Uterus (tissue), 4 donors: Measurements from ENCODE around the gene SIRT2. TPM values are rescaled to one million over a fixed set of nuclear protein-coding genes. Genes with fewer than 3 reads are reported as not detected.

Experiments used
- DNase-seq, 2 donors: peaks; one replicate each; pipeline ENCODE4 v3.0.0-alpha.2; 2019 to 2020
- H3K27ac ChIP-seq, 2 donors: fragments of 200-600 bp; sonication (generic); 1 replicate in 1 of 2; 2 replicates in 1 of 2; pipeline ENCODE4 v1.5.1; 2016 to 2018
- H3K27me3 ChIP-seq, 2 donors: fragments of 200-600 bp; sonication (generic); one replicate each; pipeline ENCODE4 v1.5.1; 2018 to 2019; ENCODE audit warnings: control low read depth in 1 of 2
- H3K36me3 ChIP-seq, 2 donors: fragments of 200-600 bp; sonication (generic); one replicate each; pipeline ENCODE4 v1.5.1; 2019; ENCODE audit warnings: control low read depth in 1 of 2
- H3K4me1 ChIP-seq, 2 donors: fragments of 200-600 bp; sonication (generic); one replicate each; pipeline ENCODE4 v1.5.1; 2018 to 2019; ENCODE audit warnings: control low read depth in 1 of 2
- H3K4me3 ChIP-seq, 2 donors: fragments of 200-600 bp; sonication (generic); 1 replicate in 1 of 2; 2 replicates in 1 of 2; pipeline ENCODE4 v1.5.1; 2018 to 2019; ENCODE audit warnings: mild to moderate bottlenecking in 1 of 2
- H3K9me3 ChIP-seq, 2 donors: fragments of 200-600 bp; sonication (generic); one replicate each; pipeline ENCODE4 v1.5.1; 2019; ENCODE audit warnings: control low read depth in 1 of 2
- POLR2A ChIP-seq, 2 donors: fragments of 450-650 bp; IDR thresholded peaks; one replicate each; pipeline ENCODE4 v1.6.1; 2016; ENCODE audit warnings: antibody characterized with exemption in 2 of 2, mild to moderate bottlenecking in 1 of 2, moderate library complexity in 1 of 2
- intact Hi-C: fragments of 100-400 bp; cut with DNase I; formaldehyde crosslinking; loops from one replicate; pipeline ENCODE4 v1.15.1; 2023; ENCODE audit warnings: low total_unique reads
- total RNA-seq, 4 donors: library from RNA; depleted of rRNA in 3 of 4; stranded (reverse); fragments of >200 nt in 3 of 4; gene quantifications; one replicate each; pipeline versions ENCODE4 v1.1.0 to v1.2.4, GENCODE V29; 2014 to 2023
- TF ChIP-seq, protein P1 (sequence below), 4 experiments: fragments of 200-600 bp in 2 of 4; fragments of 450-650 bp in 2 of 4; sonication (generic) in 2 of 4; IDR thresholded peaks; one replicate each; pipeline ENCODE4 v1.5.1; 2016 to 2019; ENCODE audit warnings: antibody characterized with exemption in 4 of 4, mild to moderate bottlenecking in 2 of 4, moderate library complexity in 1 of 4
- donor health status: DM: yes; HTN: yes; CAD: no.

Gene SIRT2
- total RNA-seq, 4 donors from 2014 or later, result 46.0 to 171 (median 80.2) TPM

DNA sequence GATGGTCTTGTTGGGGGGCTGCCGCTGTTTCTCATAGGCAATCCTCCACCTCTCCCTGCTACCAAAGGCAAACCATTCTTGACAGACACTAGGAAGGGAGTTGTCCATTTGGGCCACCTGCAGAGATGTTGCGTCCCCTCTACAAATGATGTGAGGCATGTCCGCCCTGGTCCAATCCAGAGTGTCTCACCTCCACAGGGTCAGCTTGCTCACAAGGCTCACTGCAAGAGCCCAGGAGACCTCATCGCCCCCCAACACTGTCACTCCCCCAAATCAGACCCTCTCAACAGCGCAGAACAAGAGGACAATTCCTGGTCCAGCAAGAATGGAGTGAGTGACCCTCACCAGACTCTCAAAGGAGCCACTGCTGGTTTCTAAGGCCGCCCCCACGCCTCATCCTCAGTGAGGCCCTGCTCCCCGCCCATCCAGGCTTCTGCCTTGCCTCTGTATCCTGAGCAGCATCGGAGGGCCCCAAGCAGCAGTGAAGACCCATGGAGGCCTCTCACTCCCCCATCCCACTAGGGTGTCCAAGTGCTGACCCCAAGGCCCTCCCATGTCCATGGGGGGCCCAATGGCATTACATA is 56.2 kb downstream of the SIRT2 start:
- Histone ChIP-seq H3K27me3 (no peaks in the 10 kb centered on the region), H3K4me1 (peaks cover 9 to 13% of the 10 kb centered on the region in 2 donors), H3K36me3 (no peaks in the 10 kb centered on the region), H3K9me3 (no peaks in the 10 kb centered on the region), H3K4me3 (no peak overlapping the region), H3K27ac (no peak overlapping the region)
- intact Hi-C loops, result no loop called here
- no peak for TF ChIP-seq POLR2A (IDR thresholded peaks at IDR 0.05)
- TF ChIP-seq, protein P1, sequence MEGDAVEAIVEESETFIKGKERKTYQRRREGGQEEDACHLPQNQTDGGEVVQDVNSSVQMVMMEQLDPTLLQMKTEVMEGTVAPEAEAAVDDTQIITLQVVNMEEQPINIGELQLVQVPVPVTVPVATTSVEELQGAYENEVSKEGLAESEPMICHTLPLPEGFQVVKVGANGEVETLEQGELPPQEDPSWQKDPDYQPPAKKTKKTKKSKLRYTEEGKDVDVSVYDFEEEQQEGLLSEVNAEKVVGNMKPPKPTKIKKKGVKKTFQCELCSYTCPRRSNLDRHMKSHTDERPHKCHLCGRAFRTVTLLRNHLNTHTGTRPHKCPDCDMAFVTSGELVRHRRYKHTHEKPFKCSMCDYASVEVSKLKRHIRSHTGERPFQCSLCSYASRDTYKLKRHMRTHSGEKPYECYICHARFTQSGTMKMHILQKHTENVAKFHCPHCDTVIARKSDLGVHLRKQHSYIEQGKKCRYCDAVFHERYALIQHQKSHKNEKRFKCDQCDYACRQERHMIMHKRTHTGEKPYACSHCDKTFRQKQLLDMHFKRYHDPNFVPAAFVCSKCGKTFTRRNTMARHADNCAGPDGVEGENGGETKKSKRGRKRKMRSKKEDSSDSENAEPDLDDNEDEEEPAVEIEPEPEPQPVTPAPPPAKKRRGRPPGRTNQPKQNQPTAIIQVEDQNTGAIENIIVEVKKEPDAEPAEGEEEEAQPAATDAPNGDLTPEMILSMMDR (IDR thresholded peaks at IDR 0.05), result no peak
- DNase-seq, result no peak

DNA sequence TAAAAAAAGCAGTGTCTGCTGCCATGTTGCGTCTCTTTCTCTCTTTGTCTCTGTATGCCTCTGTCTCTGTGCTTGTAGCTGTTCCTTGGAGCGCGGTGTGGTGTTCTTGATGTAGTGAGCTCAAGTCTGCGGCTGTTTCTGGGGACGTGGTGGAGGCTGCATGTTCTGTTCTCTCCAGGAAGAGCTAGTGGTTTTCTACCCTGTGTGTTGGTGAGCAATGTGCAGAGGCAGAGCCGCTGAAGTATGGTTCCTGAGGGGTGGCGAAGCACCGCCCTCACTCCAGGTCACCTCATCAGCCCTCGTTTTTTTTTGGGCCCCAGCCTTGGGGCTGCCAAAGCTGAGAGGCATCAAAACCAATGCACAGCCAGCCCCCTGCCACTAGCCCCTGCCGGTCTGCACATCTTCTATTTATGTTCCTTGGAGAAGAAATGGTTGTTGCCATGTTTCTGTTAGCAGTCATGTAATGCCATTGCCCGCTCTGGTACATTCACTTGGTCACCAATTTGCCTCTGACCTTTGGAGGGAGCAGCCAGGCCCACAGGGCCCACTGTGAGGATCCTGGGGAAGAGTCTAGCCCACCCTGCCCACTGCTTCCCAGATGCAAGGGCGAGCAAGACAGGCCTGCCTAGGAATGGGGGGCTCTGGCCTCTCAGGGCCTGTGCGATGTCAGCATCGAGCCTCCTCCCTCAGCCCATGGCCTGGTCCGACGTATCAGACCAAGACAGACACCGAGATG is 56.8 kb downstream of the SIRT2 start:
- Histone ChIP-seq H3K4me3 (no peak overlapping the region), H3K9me3 (no peaks in the 10 kb centered on the region), H3K36me3 (no peaks in the 10 kb centered on the region), H3K4me1 (peaks cover 7 to 9% of the 10 kb centered on the region in 2 donors), H3K27me3 (no peaks in the 10 kb centered on the region), H3K27ac (no peak overlapping the region)
- intact Hi-C loops, result no loop called here
- TF ChIP-seq, protein P1 (IDR thresholded peaks at IDR 0.05), result no peak
- no peak for TF ChIP-seq POLR2A (IDR thresholded peaks at IDR 0.05)
- no peak for DNase-seq

DNA sequence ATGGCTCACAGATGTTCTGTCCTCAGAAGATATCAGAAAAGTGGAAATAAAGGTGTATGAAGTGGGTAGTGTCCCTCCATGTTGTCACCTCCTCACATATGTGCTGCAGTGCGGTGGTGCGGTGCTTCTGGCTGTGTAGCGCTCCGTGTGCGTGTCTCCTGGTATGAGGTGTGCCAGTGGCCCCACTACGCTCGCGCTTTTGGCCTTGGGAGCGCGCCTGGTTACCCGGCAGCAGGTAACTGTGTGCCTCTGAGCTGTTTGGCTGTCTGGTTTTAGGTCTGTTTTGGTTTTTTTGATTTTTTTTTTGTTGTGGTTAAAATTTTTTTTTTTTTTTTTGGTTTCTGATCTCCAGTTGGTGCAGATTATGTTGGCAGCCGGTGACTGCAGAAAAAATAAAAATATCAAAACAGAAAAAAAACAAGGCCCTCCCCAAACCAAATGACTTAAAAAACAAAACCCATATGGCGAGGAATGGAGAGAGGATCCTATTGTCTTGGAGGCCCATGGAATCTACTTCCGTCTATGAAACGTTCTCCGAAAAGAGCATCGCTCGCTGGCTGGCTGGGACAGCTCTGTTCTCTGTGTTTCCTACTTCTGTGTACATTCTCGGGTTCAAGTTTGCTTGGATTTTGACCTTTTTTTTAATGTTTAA is 57.5 kb downstream of the SIRT2 start:
- H3K27me3 ChIP-seq, result no peaks in the 10 kb centered on the region
- no peaks in the 10 kb centered on the region for H3K9me3 ChIP-seq
- H3K36me3 ChIP-seq, result no peaks in the 10 kb centered on the region
- DNase-seq, result no peak
- intact Hi-C loops, result no loop called here
- no peak for TF ChIP-seq POLR2A (IDR thresholded peaks at IDR 0.05)
- TF ChIP-seq, protein P1 (IDR thresholded peaks at IDR 0.05), result no peak
- no peak overlapping the region for H3K27ac ChIP-seq
- H3K4me3 ChIP-seq, result no peak overlapping the region
- peaks cover 0 to 3% of the 10 kb centered on the region in 2 donors for H3K4me1 ChIP-seq

DNA sequence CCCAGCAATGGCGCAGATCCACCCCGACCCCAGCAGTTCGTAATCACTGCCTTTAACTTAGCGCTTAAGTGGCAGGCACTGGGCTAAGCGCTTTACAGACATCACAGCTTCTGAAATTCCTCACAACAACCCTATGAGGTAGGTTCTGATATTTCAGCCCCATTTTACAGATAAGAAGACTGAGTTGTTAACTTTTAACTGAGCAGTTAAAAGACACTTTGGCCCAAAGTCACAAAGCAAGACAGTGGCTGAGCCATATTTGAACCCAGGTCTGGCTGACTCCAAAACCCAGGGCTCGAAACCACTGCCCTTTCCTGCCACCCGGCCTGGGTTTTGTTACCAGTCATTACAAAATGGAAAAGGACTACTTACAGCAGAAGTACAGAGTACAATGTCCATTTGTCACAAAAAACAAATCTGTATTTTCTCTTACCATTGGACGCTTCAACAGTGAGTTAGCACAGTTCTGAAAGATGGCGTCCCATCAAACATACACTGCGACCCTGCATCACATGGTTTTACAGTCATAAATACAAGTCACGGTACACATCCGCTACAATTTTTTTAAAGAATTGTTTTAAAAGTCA is 58.1 kb downstream of the SIRT2 start:
- Histone ChIP-seq H3K36me3 (no peaks in the 10 kb centered on the region), H3K27me3 (no peaks in the 10 kb centered on the region), H3K27ac (no peak overlapping the region), H3K4me1 (no peaks in the 10 kb centered on the region), H3K9me3 (no peaks in the 10 kb centered on the region), H3K4me3 (no peak overlapping the region)
- intact Hi-C loops, result no loop called here
- no peak for TF ChIP-seq POLR2A (IDR thresholded peaks at IDR 0.05)
- TF ChIP-seq, protein P1 (IDR thresholded peaks at IDR 0.05), result no peak
- no peak for DNase-seq

DNA sequence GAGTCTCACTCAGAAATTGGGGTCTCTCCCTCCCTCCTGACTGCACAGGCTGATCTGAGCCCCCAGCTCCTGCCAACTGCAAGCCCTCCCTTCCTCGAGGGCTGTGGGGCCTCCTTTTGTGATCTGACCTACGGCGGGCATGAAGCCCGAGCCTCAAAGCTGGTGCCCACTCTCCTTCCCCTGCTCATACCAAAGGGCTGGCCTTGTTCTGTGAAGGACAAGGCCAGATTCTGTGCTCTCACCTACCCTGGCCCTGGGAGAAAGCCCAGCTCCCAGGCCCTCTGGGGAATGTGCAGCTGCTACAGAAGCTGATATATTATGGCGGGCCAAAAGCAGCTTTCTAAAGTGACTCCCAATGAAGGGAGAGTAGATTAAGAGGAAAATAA is 58.8 kb downstream of the SIRT2 start:
- no peak for DNase-seq
- H3K9me3 ChIP-seq, result no peaks in the 10 kb centered on the region
- TF ChIP-seq POLR2A (IDR thresholded peaks at IDR 0.05), result no peak
- TF ChIP-seq, protein P1 (IDR thresholded peaks at IDR 0.05), result no peak
- no peak overlapping the region for H3K4me3 ChIP-seq
- H3K4me1 ChIP-seq, result no peaks in the 10 kb centered on the region
- H3K27ac ChIP-seq, result no peak overlapping the region
- intact Hi-C loops, result no loop called here
- H3K27me3 ChIP-seq, result no peaks in the 10 kb centered on the region
- H3K36me3 ChIP-seq, result no peaks in the 10 kb centered on the region
